NCI-H1417 treated with DMSO at 0.1 percent for 48 hours (cell line): ENCODE measurements around the gene CRISPLD2.
"Not testable (repeated sequence)": the region's sequence is repeated elsewhere in the genome, so short reads cannot be mapped to it uniquely, and the experiment has no call there.

Experiments
- DNase-seq: peaks from one replicate; lab custom pipeline; 2025; lab: John Stamatoyannopoulos, UW

Gene CRISPLD2

GRCh38 chr16:84859681-84860080 is 39.9 kb downstream of the CRISPLD2 start:
- DNase-seq: no peak

DNA sequence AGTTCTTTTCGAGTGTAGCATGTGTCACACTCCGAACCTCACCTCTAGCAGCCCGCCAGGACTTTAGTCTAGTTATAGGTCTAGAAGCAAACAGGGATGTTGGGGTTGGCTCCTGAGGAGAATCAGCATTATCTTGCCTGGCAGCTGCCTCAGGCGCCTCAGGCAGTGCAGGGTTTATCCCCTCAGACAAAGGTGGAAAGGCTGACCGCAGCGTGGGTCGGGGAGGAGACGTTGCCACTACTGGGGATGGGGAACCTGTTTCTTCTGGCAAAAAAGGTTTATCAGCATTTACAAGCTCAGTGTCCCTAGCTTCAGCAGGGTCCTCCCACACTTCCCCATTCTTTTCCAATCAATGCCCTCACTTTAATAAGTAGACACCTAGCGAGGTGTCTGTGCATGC is 40.6 kb downstream of the CRISPLD2 start:
- DNase-seq: no peak

GRCh38 chr16:84861671-84862070 is 41.9 kb downstream of the CRISPLD2 start:
- no peak for DNase-seq

GRCh38 chr16:84862804-84863480 is 43.2 kb downstream of the CRISPLD2 start:
- no peak for DNase-seq

- no peak for DNase-seq
These were observed 43.7 kb downstream of the CRISPLD2 start for GRCh38 chr16:84863481-84863814.

GRCh38 chr16:84864326-84864955 is 44.7 kb downstream of the CRISPLD2 start:
- no peak for DNase-seq

DNA sequence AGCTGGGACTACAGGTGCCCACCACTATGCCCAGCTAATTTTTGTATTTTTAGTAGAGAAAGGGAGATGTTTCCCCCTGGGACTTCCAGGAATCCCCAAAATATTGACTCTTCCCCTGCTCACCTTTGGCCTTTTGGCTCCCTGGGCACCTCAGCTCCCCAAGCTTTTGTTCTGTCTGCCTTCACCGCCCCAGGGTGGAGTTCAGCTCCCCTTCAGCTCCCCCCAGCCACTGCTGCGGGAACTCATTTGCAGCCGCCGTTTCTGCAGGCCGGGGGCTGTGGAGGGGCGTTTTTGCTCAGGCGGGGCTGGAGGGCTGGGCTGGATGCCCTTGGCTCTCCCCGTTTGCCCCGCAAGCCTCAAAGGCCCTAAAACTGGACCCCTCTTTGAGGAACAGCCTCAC is 47.9 kb downstream of the CRISPLD2 start:
- no peak for DNase-seq

DNA sequence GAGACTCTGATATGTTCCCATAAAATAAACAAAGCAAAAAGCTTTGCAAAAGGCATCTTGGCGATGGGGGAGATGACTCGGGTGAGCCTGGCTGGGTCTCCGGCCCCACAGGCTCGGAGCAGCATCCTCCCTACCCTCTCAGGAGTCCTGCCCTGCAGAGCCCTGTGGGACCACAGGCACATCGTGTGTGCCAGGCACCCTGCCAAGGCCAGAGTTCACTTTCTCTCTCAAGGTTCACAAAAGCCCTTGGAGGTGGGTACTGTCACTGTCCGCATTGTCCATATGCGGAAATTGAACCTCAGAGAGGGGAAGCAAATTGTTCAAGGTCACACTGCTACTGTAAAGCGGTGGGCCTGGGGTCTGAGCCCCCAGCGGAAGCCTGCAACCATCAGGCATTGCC is 48.5 kb downstream of the CRISPLD2 start:
- no peak for DNase-seq

DNA sequence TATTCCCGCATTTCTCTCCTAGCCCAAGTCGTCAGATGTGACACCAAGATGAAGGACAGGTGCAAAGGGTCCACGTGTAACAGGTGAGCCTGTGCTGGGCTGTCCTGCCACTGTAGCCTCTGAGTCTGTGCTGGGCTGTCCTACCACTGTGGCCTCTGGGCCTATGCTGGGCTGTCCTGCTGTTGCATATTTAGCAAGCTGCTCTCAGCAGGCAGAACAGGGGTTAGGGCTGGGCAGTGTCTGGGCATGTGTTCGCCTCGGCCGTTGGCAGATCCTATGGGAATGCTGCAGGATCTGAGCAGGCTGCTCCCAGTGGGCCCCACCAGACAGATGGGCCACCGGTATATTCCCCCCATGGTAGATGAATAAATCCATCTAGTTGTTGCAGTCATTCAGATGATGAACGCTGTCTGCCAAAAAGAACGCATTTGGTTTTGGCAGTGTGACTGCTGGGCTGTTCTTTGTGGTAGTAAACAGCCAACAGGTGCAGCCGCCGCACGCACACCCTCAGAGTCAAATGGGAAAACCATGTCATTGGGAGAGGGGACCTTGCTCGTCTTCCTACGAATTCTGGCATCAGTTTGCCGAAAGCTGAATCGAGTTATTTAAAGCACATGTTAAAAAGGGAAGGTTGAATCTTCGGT is 49.2 kb downstream of the CRISPLD2 start:
- DNase-seq: no peak

DNA sequence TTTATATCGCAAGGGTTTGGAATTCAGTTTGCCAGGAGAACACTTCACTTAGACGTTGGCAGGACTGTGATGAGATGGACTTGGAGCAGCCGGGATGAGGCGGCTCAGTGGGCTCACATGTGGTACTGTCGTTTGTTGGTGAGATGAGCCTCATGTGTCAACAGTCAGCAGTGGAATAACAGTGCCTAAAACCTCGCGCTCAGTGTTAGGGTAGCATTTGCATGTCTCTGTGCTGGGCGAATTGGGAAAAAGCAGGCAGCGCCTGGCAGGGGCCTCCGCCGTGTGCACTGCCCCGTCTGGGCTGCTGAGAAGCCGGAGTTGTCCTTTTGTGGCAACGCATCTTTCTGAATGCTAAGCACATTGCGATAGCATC is 49.7 kb downstream of the CRISPLD2 start:
- DNase-seq: no peak

DNA sequence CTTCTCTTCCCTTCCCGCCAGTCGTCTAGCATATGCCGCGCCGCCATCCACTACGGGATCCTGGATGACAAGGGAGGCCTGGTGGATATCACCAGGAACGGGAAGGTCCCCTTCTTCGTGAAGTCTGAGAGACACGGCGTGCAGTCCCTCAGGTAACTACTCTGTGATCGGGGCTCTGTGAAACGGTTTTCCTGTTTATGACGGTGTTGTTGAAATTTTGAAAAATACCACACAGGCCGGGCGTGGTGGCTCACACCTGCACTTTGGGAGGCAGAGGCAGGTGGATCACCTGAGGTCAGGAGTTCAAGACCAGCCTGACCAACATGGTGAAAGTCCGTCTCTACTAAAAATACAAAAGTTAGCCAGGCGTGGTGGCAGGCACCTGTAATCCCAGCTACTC is 53.2 kb downstream of the CRISPLD2 start:
- not testable (repeated sequence) for DNase-seq

GRCh38 chr16:84874004-84874435 is 54.2 kb downstream of the CRISPLD2 start:
- no peak for DNase-seq

DNA sequence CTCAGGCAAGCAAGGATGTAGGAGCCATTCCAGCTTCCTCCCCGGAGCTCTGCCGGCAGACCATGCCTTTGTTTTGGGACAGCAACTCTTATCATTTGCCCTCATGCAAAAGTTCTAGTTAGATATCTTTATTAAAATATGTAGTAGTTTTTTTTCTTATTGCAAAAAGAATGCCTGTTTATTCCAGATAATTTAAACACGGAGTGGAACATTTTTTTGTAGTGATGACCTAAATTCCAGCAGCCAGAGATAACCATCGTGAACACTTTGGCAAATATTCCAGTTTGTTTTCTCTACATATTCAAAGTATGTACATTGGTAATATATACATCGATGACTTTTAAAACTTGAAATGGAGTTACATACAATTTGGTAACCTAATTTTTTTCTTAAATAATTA is 54.8 kb downstream of the CRISPLD2 start:
- no peak for DNase-seq

- no peak for DNase-seq
These were observed 55.2 kb downstream of the CRISPLD2 start for GRCh38 chr16:84874983-84875382.

- DNase-seq: no peak
These were observed 56.1 kb downstream of the CRISPLD2 start for GRCh38 chr16:84875846-84876245.

- no peak for DNase-seq
These were observed 57.3 kb downstream of the CRISPLD2 start for GRCh38 chr16:84876873-84877606.

- DNase-seq: no peak
These were observed 59.0 kb downstream of the CRISPLD2 start for GRCh38 chr16:84878770-84879169.

- no peak for DNase-seq
These were observed 60.0 kb downstream of the CRISPLD2 start for GRCh38 chr16:84879569-84880487.

DNA sequence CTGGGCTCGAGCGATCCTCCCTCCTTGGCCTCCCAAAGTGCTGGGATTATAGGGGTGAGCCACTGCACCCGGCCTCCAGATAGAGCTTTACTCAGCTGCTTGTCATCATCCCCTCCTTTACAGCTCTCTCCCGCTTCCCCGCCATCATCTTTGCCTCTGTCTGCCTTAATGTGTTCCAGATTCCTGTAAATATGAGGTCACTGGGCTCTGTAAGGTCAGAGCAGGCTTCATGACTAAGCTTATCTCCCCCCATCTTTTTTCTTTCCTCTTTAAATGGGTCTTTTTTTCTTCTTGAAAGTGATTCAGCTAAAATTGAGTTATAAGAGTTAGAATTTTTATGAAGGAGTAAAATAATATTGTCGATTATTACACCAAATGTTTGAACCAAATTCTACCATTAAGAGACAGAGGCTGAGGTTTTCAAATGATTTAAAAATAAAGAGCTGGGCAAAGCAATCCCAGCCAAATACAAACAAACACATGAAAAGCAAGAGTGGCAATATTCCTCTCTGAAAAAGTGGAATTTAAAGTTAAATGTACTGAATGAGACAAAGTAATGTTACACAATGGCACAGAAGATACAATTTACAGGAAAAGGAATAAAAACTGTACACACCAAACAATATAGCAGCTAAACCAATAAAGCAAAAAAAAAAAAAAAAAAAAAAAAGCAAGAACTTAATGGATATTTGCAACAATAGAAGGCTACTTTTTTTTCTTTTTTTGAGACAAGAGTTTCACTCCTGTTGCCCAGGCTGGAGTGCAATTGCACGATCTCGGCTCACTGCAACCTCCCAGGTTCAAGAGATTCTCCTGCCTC is 62.1 kb downstream of the CRISPLD2 start:
- DNase-seq: no peak

GRCh38 chr16:84883301-84883700 is 63.5 kb downstream of the CRISPLD2 start:
- no peak for DNase-seq

DNA sequence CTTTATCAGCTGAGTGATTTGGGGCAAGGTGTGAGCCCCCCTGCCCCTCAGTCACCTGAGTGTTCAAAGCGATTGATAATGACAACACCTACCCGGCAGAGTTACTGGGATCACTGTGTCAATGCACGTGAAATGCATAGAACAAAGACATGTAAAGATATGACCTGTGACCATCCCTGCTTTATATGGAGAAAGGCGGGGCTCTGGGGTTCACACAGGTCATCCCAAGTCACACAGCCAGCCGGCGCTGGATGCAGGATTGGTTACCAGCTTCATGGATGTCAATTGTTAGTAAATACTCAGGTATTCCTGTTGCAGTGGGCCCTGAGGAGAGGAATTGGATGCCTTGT is 64.4 kb downstream of the CRISPLD2 start:
- DNase-seq: no peak
